Activated T-cell treated with anti-CD3 and anti-CD28 coated beads for 48 hours (primary cell): ENCODE data around the gene MAGED1.

ENCODE experiments used
- DNase-seq: peaks from one replicate; pipeline ENCODE4 v3.0.0-alpha.2; 2020; ENCODE audit warnings: low read depth

MAGED1 gene, protein sequence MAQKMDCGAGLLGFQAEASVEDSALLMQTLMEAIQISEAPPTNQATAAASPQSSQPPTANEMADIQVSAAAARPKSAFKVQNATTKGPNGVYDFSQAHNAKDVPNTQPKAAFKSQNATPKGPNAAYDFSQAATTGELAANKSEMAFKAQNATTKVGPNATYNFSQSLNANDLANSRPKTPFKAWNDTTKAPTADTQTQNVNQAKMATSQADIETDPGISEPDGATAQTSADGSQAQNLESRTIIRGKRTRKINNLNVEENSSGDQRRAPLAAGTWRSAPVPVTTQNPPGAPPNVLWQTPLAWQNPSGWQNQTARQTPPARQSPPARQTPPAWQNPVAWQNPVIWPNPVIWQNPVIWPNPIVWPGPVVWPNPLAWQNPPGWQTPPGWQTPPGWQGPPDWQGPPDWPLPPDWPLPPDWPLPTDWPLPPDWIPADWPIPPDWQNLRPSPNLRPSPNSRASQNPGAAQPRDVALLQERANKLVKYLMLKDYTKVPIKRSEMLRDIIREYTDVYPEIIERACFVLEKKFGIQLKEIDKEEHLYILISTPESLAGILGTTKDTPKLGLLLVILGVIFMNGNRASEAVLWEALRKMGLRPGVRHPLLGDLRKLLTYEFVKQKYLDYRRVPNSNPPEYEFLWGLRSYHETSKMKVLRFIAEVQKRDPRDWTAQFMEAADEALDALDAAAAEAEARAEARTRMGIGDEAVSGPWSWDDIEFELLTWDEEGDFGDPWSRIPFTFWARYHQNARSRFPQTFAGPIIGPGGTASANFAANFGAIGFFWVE

DNA sequence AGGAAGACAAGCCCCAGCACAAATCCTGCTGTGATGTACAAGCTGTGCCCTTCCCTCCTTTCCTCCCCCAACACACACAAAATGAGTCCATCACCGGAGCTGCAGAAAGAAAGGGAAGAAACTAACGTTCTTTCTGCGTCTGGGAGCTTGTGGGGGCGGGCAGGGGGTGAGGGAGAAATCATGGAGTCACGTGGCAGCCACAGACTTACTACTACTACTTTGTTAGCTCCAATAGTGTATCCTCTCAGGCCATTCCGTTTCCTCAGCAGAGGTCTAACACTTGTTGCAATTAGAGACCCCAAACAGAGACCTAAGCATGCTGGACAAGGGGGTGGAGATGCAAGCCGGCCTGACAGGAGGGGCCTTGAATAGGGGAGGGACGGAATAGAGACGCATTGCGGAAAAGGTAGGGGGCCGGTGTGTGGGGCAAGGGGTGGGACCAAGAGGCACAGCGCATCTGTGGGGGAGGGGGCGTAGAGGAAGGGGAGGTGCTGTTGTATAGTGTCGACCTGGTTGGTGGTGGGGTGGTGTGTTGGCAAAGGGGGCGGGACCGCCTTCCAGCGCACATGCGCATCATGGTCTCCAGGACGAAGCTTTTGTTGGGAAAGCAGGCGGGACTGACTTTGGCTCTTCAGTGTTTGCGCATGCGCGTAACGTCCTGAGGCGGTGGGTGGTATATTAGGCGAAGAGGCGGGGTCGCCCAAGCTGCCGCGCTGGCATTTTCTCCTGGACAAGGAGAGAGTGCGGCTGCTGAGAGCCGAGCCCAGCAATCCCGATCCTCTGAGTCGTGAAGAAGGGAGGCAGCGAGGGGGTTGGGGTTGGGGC, at the start of gene MAGED1:
TSS of gene MAGED1 (plus strand) at position 703 of the 825 bp plus-strand sequence. CDS start 682 bp downstream, outside the sequence.
- peak; percentile 72 for DNase-seq

GRCh38 chrX:51847463-51847862, 46.0 kb upstream of the MAGED1 start:
- DNase-seq = no peak

DNA sequence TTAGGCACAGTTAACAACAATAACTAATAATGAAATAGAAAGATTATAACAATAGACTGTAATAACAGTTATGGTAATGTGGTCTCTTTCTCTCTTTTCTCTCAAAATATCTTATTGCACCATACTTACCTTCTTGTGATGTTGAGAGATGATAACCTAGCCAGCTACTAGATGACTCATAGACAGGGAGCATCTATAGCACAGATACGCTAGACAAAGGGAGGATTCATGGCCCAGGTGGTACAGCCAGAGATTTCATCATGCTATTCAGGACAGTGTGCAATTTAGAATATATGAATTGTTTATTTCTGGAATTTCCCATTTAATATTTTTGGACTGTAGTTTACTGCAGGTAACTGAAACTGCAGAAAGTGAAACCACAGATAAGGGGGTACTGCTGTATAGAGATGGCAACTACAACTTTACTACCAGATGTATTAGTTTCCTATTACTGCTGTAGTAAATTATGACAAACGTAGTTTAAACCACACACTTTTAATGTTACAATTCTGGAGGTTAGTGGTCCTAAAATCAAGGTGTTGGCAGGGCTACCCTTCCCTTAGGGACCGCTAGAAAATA, 41.8 kb upstream of the MAGED1 start:
- no peak for DNase-seq

GRCh38 chrX:51852096-51852495, 41.3 kb upstream of the MAGED1 start:
- no peak for DNase-seq

GRCh38 chrX:51852621-51853020, 40.8 kb upstream of the MAGED1 start:
- DNase-seq = no peak

DNA sequence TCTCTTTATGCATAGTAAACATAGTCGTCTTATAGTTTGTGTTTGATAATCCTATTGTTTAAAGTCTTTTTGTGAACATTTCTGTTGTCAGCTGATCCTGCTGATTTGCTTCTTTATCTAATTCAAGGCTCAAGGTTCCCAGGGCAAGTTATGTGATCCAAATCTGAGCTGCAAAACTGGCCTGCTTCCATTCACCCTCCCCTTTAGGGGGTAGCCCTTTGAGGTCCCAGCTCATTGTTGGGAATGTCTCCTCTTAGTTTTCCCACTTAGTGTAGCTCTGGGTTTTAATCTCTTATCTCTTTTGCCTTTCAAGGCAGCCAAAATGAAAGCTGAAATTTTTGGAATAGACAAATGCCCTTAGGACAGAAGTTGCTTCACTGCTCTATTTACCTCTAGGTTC, 40.2 kb upstream of the MAGED1 start:
- no peak for DNase-seq

GRCh38 chrX:51855698-51856097, 37.7 kb upstream of the MAGED1 start:
- no peak for DNase-seq

GRCh38 chrX:51857159-51857733, 36.2 kb upstream of the MAGED1 start:
- DNase-seq = no peak

DNA sequence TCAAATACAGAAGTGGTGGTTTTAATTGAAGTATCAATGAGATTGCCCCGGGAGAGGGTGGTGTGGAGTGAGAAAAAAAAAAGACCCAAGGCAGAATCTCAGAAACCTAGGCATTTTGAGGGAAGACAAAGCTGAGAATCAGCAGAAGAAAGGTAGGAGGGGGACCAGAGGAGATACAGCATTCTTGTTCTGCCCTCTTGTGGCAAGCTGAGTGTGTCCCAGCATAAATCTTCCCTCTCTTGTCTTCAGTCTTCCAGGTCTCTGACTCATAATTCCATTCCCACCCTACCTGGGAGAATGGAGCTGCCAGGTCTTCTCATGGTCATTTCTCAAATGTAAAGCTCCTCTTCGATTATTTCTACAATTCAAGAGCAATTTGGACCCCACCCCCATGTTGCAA, 32.7 kb upstream of the MAGED1 start:
- DNase-seq = no peak

GRCh38 chrX:51862920-51863319, 30.5 kb upstream of the MAGED1 start:
- no peak for DNase-seq

GRCh38 chrX:51866210-51866609, 27.2 kb upstream of the MAGED1 start:
- no peak for DNase-seq

DNA sequence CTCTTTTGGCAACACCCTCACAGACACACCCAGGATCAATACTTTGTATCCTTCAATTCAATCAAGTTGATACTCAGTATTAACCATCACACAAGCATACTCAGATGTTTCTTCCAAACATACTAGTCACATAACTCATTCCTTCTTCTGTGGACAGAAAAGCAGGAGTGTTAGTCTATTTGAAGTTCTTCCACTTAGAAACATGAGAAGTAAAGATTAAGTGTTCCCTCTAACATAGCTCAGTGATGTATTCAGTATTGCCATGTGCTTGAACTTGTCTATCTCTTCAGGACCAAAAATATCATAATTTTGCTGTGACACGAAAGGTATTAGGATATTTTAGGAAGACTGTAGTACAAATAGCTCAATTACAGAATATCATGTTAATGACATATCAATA, 25.8 kb upstream of the MAGED1 start:
- no peak for DNase-seq

DNA sequence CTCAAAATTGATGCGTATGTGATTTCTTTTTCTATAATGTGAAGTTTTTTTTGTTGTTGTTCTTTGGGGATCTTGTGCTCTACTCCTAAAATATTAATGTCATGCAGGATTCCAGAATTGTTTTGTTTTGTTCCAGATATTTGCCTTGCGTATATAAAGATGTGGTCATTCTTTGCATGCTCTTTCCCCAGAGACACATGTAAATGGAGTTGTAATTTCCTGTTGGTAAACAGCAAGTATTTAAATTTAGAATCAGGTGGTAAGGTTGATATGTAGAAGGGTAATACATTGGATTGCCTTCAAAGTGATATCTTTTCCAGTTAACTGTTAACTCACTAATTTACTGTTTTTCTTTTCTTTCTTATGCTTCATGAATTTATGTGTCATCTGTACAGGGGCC, 23.1 kb upstream of the MAGED1 start:
- no peak for DNase-seq

- no peak for DNase-seq
Measured at GRCh38 chrX:51874123-51874522, 19.3 kb upstream of the MAGED1 start.

DNA sequence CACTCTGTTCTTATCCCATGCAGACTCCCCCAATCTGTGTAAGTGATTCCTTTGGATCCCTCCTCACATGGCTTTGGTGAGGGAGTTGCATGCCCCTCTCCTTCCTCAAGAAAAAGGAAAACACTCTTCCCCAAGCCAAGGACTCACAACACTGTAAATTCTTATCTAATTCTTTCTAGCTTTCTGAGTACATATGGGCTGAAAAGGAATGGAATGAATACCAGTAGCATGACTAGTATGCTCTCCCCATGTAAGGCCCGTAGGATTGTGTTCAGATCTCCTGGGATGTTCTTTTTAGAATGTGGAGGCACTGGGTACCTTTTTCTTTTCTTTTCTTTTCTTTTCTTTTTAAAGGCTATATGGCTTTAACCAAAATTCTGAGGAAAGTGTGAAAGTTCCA, 17.0 kb upstream of the MAGED1 start:
- no peak for DNase-seq

GRCh38 chrX:51878056-51878455, 15.4 kb upstream of the MAGED1 start:
- no peak for DNase-seq

GRCh38 chrX:51889851-51890250, 3.6 kb upstream of the MAGED1 start:
- DNase-seq = no peak

DNA sequence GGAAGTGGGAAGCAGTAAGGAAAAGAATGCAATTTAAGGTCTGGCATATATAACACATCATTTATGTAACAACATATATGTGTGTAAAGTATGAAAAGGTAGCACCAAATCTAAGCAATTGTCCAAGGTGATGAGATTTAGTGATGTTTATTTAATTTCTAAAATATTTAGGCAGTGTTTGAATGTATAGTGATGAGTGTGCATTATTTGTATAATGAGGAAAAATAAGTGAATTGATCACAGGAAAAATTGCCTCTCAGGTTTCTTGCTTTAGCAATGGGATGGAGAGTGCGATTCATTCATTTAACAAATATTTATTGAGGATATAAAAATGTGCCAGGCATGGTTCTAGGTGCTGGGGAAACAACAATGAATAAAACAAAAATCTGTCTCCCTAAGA, 2.2 kb upstream of the MAGED1 start:
- no peak for DNase-seq

DNA sequence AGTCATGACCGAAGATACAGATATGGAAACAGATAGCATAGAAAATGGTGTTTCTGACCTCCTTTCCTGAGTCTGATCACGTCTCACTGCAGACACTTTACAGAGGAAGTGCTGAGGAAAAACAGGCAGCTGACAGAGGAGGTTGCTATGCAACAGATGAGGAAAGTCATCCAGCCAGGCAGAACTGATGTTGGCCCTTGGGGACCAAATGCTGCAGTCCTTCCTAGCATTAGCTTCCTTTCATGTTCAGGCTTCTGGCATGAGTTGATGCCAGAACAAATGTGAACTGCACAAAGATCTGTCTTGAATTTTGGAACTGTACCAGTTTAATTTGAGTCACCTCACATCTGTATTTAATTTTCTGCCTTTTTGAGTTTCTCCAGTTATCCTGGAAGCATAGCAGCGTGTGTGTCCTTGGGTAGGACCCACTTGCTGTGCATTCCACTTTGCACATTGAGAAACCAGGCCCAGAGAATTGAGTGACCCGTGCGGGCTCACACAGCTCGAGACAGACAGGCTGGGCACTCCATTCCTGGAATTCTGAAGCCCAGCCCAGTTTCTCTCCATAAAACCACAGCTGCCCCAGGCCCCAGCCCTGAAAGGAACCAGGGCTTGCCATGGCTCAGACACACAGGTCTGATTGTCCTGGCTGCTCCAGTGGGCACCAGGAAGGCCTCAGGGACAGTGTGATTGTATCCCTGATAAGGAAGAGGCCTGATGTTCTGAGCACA, 1.4 kb upstream of the MAGED1 start:
- no peak for DNase-seq

- DNase-seq = no peak
Measured at GRCh38 chrX:51893931-51894696, 691 bp downstream of the MAGED1 start.
